Heart right ventricle (tissue), 16 donors: Measurements from ENCODE around the gene CFAP61. TPM values are rescaled to one million over a fixed set of nuclear protein-coding genes. Genes with fewer than 3 reads are reported as not detected.
A peak's percentile ranks its signal among the peaks of the same experiment; 100 is the strongest.

Experiments used
- ATAC-seq, 8 donors: fragments of 200-7000 bp; cut with Tn5 transposase; one replicate each; pipeline ENCODE4 v1.9.1; 2020; ENCODE audit warnings: mild to moderate bottlenecking in 8 of 8, moderate library complexity in 8 of 8, moderate number of reproducible peaks in 1 of 8
- DNase-seq, 2 donors: peaks; one replicate each; pipeline ENCODE4 v3.0.0-alpha.2; 2020
- H3K27ac ChIP-seq, 10 donors: fragments of 200-600 bp; sonication (generic) in 2 of 10; one replicate each; pipeline versions ENCODE4 v1.5.0 to v1.8.0; 2020 to 2022; ENCODE audit warnings: mild to moderate bottlenecking in 3 of 10
- H3K27me3 ChIP-seq, 7 donors: fragments of 200-600 bp; one replicate each; pipeline ENCODE4 v1.8.0; 2021 to 2022; ENCODE audit warnings: mild to moderate bottlenecking in 2 of 7
- H3K36me3 ChIP-seq, 9 donors: fragments of 200-600 bp; sonication (generic) in 1 of 9; one replicate each; pipeline versions ENCODE4 v1.5.0 to v1.8.0; 2020 to 2022; ENCODE audit warnings: mild to moderate bottlenecking in 2 of 9
- H3K4me1 ChIP-seq, 9 donors: fragments of 200-600 bp; sonication (generic) in 1 of 9; one replicate each; pipeline versions ENCODE4 v1.5.0 to v1.8.0; 2020 to 2022; ENCODE audit warnings: mild to moderate bottlenecking in 4 of 9
- H3K4me3 ChIP-seq, 10 donors: fragments of 200-600 bp; sonication (generic) in 2 of 10; one replicate each; pipeline versions ENCODE4 v1.5.0 to v1.8.0; 2020 to 2022; ENCODE audit warnings: mild to moderate bottlenecking in 7 of 10, moderate library complexity in 2 of 10
- H3K9me3 ChIP-seq, 11 donors: fragments of 200-600 bp in 10 of 11; sonication (generic) in 2 of 11; one replicate each; pipeline versions ENCODE4 v1.5.0 to v1.8.0; 2013 to 2022; ENCODE audit warnings: mild to moderate bottlenecking in 2 of 11, control low read depth in 1 of 11, moderate library complexity in 1 of 11
- CTCF ChIP-seq, 9 donors: fragments of 200-600 bp; sonication (generic) in 2 of 9; IDR thresholded peaks; one replicate each; pipeline versions ENCODE4 v1.5.0 to v1.8.0; 2021 to 2022; ENCODE audit warnings: antibody characterized with exemption in 9 of 9, mild to moderate bottlenecking in 5 of 9, moderate library complexity in 1 of 9
- WGBS, 2 donors: extraction: QIAGEN DNeasy Blood & Tissue Kit; methylation state at CpG; one replicate each; pipeline ENCODE4 v1.1.7; 2013; ENCODE audit warnings: inconsistent platforms in 1 of 2; 5-methylcytosine and 5-hydroxymethylcytosine counted together
- intact Hi-C, 10 donors: fragments of 100-400 bp; cut with DNase I; formaldehyde crosslinking; loops; one replicate each; pipeline versions ENCODE4 v1.11.1 to v1.14.2; 2022
- polyA plus RNA-seq, 2 donors: library from polyadenylated mRNA; stranded (reverse); fragments of 200-250 nt; gene quantifications; one replicate each; pipeline ENCODE4 v1.2.3, GENCODE V29; 2013
- total RNA-seq, 10 donors: library from RNA; stranded (reverse); fragmentation: NEBNext Ultra II Directional in 3 of 10; extraction: Animal tissue kit (Norgen Biotek cat#: 25700) in 3 of 10; gene quantifications; one replicate each; pipeline versions ENCODE4 v1.2.1 to v1.2.4, GENCODE V29; 2021 to 2023
- donor health status: Arrhythmogenic right ventricular cardiomyopathy.
- donor health status: ischemic (EF 13 %, LVEDD 7.1; RV severe dilation, severe dysfunction).
- donor health status: healthy with polysubstance abuse.
- donor health status: DM: no; HTN: yes; CAD: no.
- donor health status: DM: no; HTN: no; CAD: no.
- donor health status: ischemic (EF 25% LVEDD 6.9; RV normal size, moderate dysfunction).
- donor health status: ischemic (EF 25% LVEDD 5.7; RV mildly dilated, moderate dysfunction).
- donor health status: healthy.
- donor health status: DM: yes; HTN: yes; CAD: no.
- donor health status: Ischemic cardiomyopathy.
- donor health status: ischemic (EF 35%, LVEDD 5.7; RV mildly dilated, moderate dysfunction).
- donor health status: nonischemic (EF 11% LVEDD 7.7; RV severe dilation, severe dysfunction).
- donor health status: DM: yes; HTN: yes; CAD: no.
- donor health status: PGD.
- donor health status: ischemic (EF 29% LVEDD 5.4; RV normal size, mild dysfunction).
- donor health status: nonischemic (EF 23%, LVEDD 6.1; RV moderate dilation, normal function).

The CFAP61 gene
- total and polyA plus RNA-seq, 12 donors, result 8.2 to 140 (median 60.6) TPM

GRCh38 chr20:20148779-20149178 lies 96.4 kb downstream of the CFAP61 start:
- Histone ChIP-seq H3K36me3 (peaks cover 0 to 3% (median 0%) of the 10 kb centered on the region in 9 donors), H3K27ac (no peak overlapping the region), H3K27me3 (no peaks in the 10 kb centered on the region), H3K9me3 (peaks cover 0 to 26% (median 0%) of the 10 kb centered on the region in 11 donors), H3K4me3 (no peak overlapping the region), H3K4me1 (no peaks in the 10 kb centered on the region)
- intact Hi-C loops, result loop anchor here in 2 of 10 donors (10.0 kb wide), 1 partner anchor 86 kb away; no protein-coding TSS in a partner anchor
- ATAC-seq (no peak), DNase-seq (no peak)
- TF ChIP-seq CTCF (IDR thresholded peaks at IDR 0.05), result no peak
- WGBS, 2 donors, result 82 to 84% methylated on average over 2 of the region's 2 CpGs

- H3K4me3 ChIP-seq, result no peak overlapping the region
- ATAC-seq, result peak in 1 of 8 donors; percentile 35
- no peak for TF ChIP-seq CTCF (IDR thresholded peaks at IDR 0.05)
- H3K4me1 ChIP-seq, result no peaks in the 10 kb centered on the region
- WGBS, 2 donors, result 57 to 67% methylated on average over 2 of the region's 2 CpGs
- intact Hi-C loops, result no loop called here
- no peak for DNase-seq
- no peak overlapping the region for H3K27ac ChIP-seq
- no peaks in the 10 kb centered on the region for H3K36me3 ChIP-seq
- H3K9me3 ChIP-seq, result peaks cover 0 to 24% (median 0%) of the 10 kb centered on the region in 11 donors
- no peaks in the 10 kb centered on the region for H3K27me3 ChIP-seq
Measured at GRCh38 chr20:20150241-20150640, 97.9 kb downstream of the CFAP61 start.

GRCh38 chr20:20160520-20160919 lies 108.2 kb downstream of the CFAP61 start:
- ATAC-seq (no peak), DNase-seq (no peak)
- Histone ChIP-seq H3K27ac (no peak overlapping the region), H3K36me3 (peaks cover 0 to 4% (median 0%) of the 10 kb centered on the region in 9 donors), H3K27me3 (no peaks in the 10 kb centered on the region), H3K4me3 (no peak overlapping the region), H3K4me1 (no peaks in the 10 kb centered on the region), H3K9me3 (no peaks in the 10 kb centered on the region)
- no peak for TF ChIP-seq CTCF (IDR thresholded peaks at IDR 0.05)
- WGBS, 2 donors, result 25 to 28% methylated on average over 2 of the region's 2 CpGs
- intact Hi-C loops, result no loop called here

GRCh38 chr20:20161611-20162010 lies 109.3 kb downstream of the CFAP61 start:
- Histone ChIP-seq H3K4me3 (no peak overlapping the region), H3K36me3 (peaks cover 0 to 4% (median 0%) of the 10 kb centered on the region in 9 donors), H3K9me3 (no peaks in the 10 kb centered on the region), H3K27me3 (no peaks in the 10 kb centered on the region), H3K27ac (no peak overlapping the region), H3K4me1 (no peaks in the 10 kb centered on the region)
- no peak for TF ChIP-seq CTCF (IDR thresholded peaks at IDR 0.05)
- ATAC-seq (no peak), DNase-seq (no peak)
- intact Hi-C loops, result no loop called here
- WGBS, 2 donors, result 62 to 71% methylated on average over 4 of the region's 4 CpGs
